H1 (cell line): Measurements from ENCODE around the gene GRPR. TPM values are rescaled to one million over a fixed set of nuclear protein-coding genes. Genes with fewer than 3 reads are reported as not detected.

Experiments used
- CTCF ChIA-PET: fragments of 300-600 bp; sonication (Branson Sonifier 250); formaldehyde crosslinking; loops from one replicate; lab custom pipeline; 2021; ENCODE audit not compliant: partially characterized antibody; lab: Charles Lee
- POLR2A ChIA-PET: fragments of 300-600 bp; sonication (Branson Sonifier 250); formaldehyde crosslinking; loops from one replicate; lab custom pipeline; 2021; ENCODE audit warnings: inconsistent platforms; ENCODE audit not compliant: partially characterized antibody; lab: Charles Lee
- DNase-seq, 2 experiments: peaks; one replicate each; pipeline versions ENCODE4 v3.0.0 to v3.0.0-alpha.2; 2010 to 2022; ENCODE audit warnings: low spot score in 2 of 2, low read depth in 1 of 2, mixed read lengths in 1 of 2
- FAIRE-seq: peaks from 2 replicates; lab custom pipeline; 2011; peaks lifted over from hg19 to GRCh38; lab: Jason Lieb, UNC
- H2AFZ ChIP-seq: 2 replicates; pipeline ENCODE4 v1.8.1; 2012; ENCODE audit warnings: low read length, inconsistent platforms
- H2AK5ac ChIP-seq: 2 replicates; pipeline ENCODE4 v1.6.1; 2013; ENCODE audit warnings: low read depth, low read length
- H2BK120ac ChIP-seq: replicated peaks from 2 replicates; pipeline ENCODE3; 2013; ENCODE audit warnings: low read depth, low read length, inconsistent platforms
- H2BK12ac ChIP-seq: 2 replicates; pipeline ENCODE4 v1.6.1; 2013; ENCODE audit warnings: low read depth, low read length
- H2BK15ac ChIP-seq: 2 replicates; pipeline ENCODE4 v1.6.1; 2013; ENCODE audit warnings: low read length
- H2BK20ac ChIP-seq: 2 replicates; pipeline ENCODE4 v1.6.1; 2013; ENCODE audit warnings: low read length
- H2BK5ac ChIP-seq: 2 replicates; pipeline ENCODE4 v1.6.1; 2013; ENCODE audit warnings: low read depth, low read length
- H3K14ac ChIP-seq: 2 replicates; pipeline ENCODE4 v1.6.1; 2013; ENCODE audit warnings: inconsistent platforms; ENCODE audit not compliant: insufficient read length
- H3K18ac ChIP-seq: 2 replicates; pipeline ENCODE4 v1.6.1; 2013; ENCODE audit warnings: low read length; ENCODE audit errors: extremely low read depth
- H3K23ac ChIP-seq: 2 replicates; pipeline ENCODE4 v1.6.1; 2013; ENCODE audit warnings: inconsistent platforms; ENCODE audit not compliant: insufficient read length
- H3K23me2 ChIP-seq: 2 replicates; pipeline ENCODE4 v1.6.1; 2013; ENCODE audit warnings: low read depth, low read length
- H3K27ac ChIP-seq: 2 replicates; pipeline ENCODE4 v1.6.1; 2011; ENCODE audit warnings: low read depth, low read length, inconsistent platforms
- H3K27me3 ChIP-seq, 4 experiments: replicated peaks in 1 of 4; 1 replicate in 1 of 4; 2 replicates in 3 of 4; pipeline versions ENCODE4 v1.6.1 to v1.8.1; 2011 to 2013; ENCODE audit warnings: low read length in 3 of 4, mild to moderate bottlenecking in 3 of 4, inconsistent platforms in 2 of 4, mixed read lengths in 2 of 4, moderate library complexity in 1 of 4; ENCODE audit not compliant: control insufficient read depth in 3 of 4, insufficient read depth in 3 of 4; ENCODE audit errors: extremely low read depth in 1 of 4
- H3K36me3 ChIP-seq, 4 experiments: 2 replicates each; pipeline versions ENCODE4 v1.6.1 to v1.8.1; 2011 to 2013; ENCODE audit warnings: mild to moderate bottlenecking in 4 of 4, low read length in 3 of 4, moderate library complexity in 2 of 4, control low read depth in 1 of 4, inconsistent platforms in 1 of 4; ENCODE audit not compliant: insufficient read depth in 4 of 4, control insufficient read depth in 2 of 4
- H3K4ac ChIP-seq: replicated peaks from 2 replicates; pipeline ENCODE3; 2013; ENCODE audit warnings: low read length, low read depth, mixed read lengths, inconsistent platforms; ENCODE audit not compliant: insufficient read length
- H3K4me1 ChIP-seq, 4 experiments: replicated peaks in 1 of 4; 1 replicate in 1 of 4; 2 replicates in 3 of 4; pipeline versions ENCODE4 v1.6.1 to v1.8.1; 2011 to 2013; ENCODE audit warnings: low read length in 3 of 4, inconsistent platforms in 2 of 4, mixed read lengths in 1 of 4; ENCODE audit not compliant: insufficient read depth in 4 of 4, control insufficient read depth in 3 of 4
- H3K4me2 ChIP-seq, 2 experiments: 2 replicates each; pipeline versions ENCODE4 v1.6.1 to v1.8.1; 2011 to 2013; ENCODE audit warnings: low read depth in 2 of 2, low read length in 2 of 2, control low read depth in 1 of 2, inconsistent platforms in 1 of 2, mild to moderate bottlenecking in 1 of 2; ENCODE audit not compliant: insufficient read depth in 1 of 2
- H3K4me3 ChIP-seq, 4 experiments: fragments of 200-600, 300-600 bp in 1 of 4; sonication (generic), shearing (Covaris generic), sonication (Bioruptor Twin) in 1 of 4; 2 replicates each; pipeline versions ENCODE4 v1.5.1 to v1.8.1; 2011 to 2016; ENCODE audit warnings: low read length in 4 of 4, low read depth in 3 of 4, control low read depth in 2 of 4, inconsistent platforms in 2 of 4, mild to moderate bottlenecking in 2 of 4, mixed read lengths in 1 of 4, moderate library complexity in 1 of 4; ENCODE audit not compliant: insufficient read depth in 2 of 4; ENCODE audit errors: extremely low read depth in 1 of 4
- H3K56ac ChIP-seq: replicated peaks from 2 replicates; pipeline ENCODE3; 2013; ENCODE audit warnings: low read depth, mild to moderate bottlenecking, mixed read lengths, low read length, inconsistent platforms; ENCODE audit not compliant: insufficient read length
- H3K79me1 ChIP-seq: 2 replicates; pipeline ENCODE4 v1.6.1; 2013; ENCODE audit warnings: low read depth, low read length, control low read depth
- H3K79me2 ChIP-seq, 2 experiments: 2 replicates each; pipeline versions ENCODE4 v1.6.1 to v1.8.1; 2012 to 2013; ENCODE audit warnings: low read length in 2 of 2, mild to moderate bottlenecking in 2 of 2, inconsistent platforms in 1 of 2; ENCODE audit not compliant: insufficient read depth in 2 of 2, control insufficient read depth in 1 of 2
- H3K9ac ChIP-seq, 4 experiments: replicated peaks in 1 of 4; 1 replicate in 1 of 4; 2 replicates in 3 of 4; pipeline versions ENCODE4 v1.6.1 to v1.8.1; 2011 to 2013; ENCODE audit warnings: low read depth in 3 of 4, low read length in 3 of 4, control low read depth in 2 of 4, mild to moderate bottlenecking in 2 of 4, moderate library complexity in 2 of 4, inconsistent platforms in 1 of 4; ENCODE audit errors: extremely low read depth in 1 of 4
- H3K9me3 ChIP-seq, 2 experiments: 2 replicates each; pipeline versions ENCODE4 v1.6.1 to v1.8.1; 2012 to 2013; ENCODE audit warnings: mild to moderate bottlenecking in 2 of 2, moderate library complexity in 2 of 2, control low read depth in 1 of 2, inconsistent platforms in 1 of 2, low read depth in 1 of 2, low read length in 1 of 2, mixed read lengths in 1 of 2; ENCODE audit not compliant: insufficient read depth in 2 of 2
- H4K20me1 ChIP-seq, 2 experiments: replicated peaks in 1 of 2; 2 replicates each; pipeline versions ENCODE3 to v1.8.1; 2011 to 2013; ENCODE audit warnings: inconsistent platforms in 2 of 2, low read length in 2 of 2, mild to moderate bottlenecking in 1 of 2; ENCODE audit not compliant: insufficient read depth in 2 of 2, control insufficient read depth in 1 of 2
- H4K5ac ChIP-seq: 2 replicates; pipeline ENCODE4 v1.6.1; 2013; ENCODE audit warnings: low read length, low read depth, mixed read lengths, inconsistent platforms; ENCODE audit not compliant: insufficient read length
- H4K8ac ChIP-seq: 2 replicates; pipeline ENCODE4 v1.8.0; 2013; ENCODE audit warnings: mild to moderate bottlenecking, moderate library complexity, low read length, inconsistent platforms; ENCODE audit not compliant: insufficient read depth; ENCODE audit errors: extremely low read depth
- H4K91ac ChIP-seq: replicated peaks from 2 replicates; pipeline ENCODE3; 2013; ENCODE audit warnings: low read length, mixed read lengths, inconsistent platforms; ENCODE audit not compliant: insufficient read length
- ATF2 ChIP-seq: IDR thresholded peaks from 2 replicates; pipeline ENCODE4 v1.6.1; 2012; ENCODE audit warnings: low read length, inconsistent platforms
- CTCF ChIP-seq, 3 experiments: IDR thresholded peaks; 1 replicate in 2 of 3; 2 replicates in 1 of 3; pipeline versions ENCODE4 v1.5.1 to v1.6.1; 2011; ENCODE audit warnings: low read length in 3 of 3, mild to moderate bottlenecking in 3 of 3, inconsistent platforms in 2 of 3, low read depth in 1 of 3, moderate library complexity in 1 of 3; ENCODE audit not compliant: insufficient read depth in 1 of 3; ENCODE audit errors: control extremely low read depth in 1 of 3
- GABPA ChIP-seq: IDR thresholded peaks from 2 replicates; pipeline ENCODE4 v1.6.1; 2011; ENCODE audit warnings: mild to moderate bottlenecking, low read length, moderate library complexity, borderline replicate concordance; ENCODE audit not compliant: insufficient read depth
- JUND ChIP-seq: IDR thresholded peaks from 2 replicates; pipeline ENCODE4 v1.6.1; 2011; ENCODE audit warnings: mild to moderate bottlenecking, improper control_type of control experiment, low read length
- NANOG ChIP-seq: IDR thresholded peaks from 2 replicates; pipeline ENCODE4 v1.6.1; 2011; ENCODE audit warnings: low read length, low read depth, mild to moderate bottlenecking, inconsistent platforms; ENCODE audit not compliant: insufficient read depth, poor library complexity, severe bottlenecking
- PHF8 ChIP-seq: fragments of 200-600 bp; sonication (generic); conservative IDR thresholded peaks from 2 replicates; pipeline ENCODE4 v1.7.1; 2012; ENCODE audit warnings: low read depth, mild to moderate bottlenecking, inconsistent platforms, low read length, moderate library complexity
- USF2 ChIP-seq: IDR thresholded peaks from 2 replicates; pipeline ENCODE4 v1.6.1; 2011; ENCODE audit warnings: low read length, improper control_type of control experiment
- WGBS, 2 experiments: shearing (Covaris generic) in 1 of 2; methylation state at CpG; one replicate each; pipeline versions ENCODE4 v1.1.6 to v1.1.7; 2013 to 2015; ENCODE audit warnings: low lambda C conversion rate in 2 of 2, mixed read lengths in 2 of 2, inconsistent platforms in 1 of 2, low coverage in 1 of 2, missing lambda C conversion rate in 1 of 2; ENCODE audit not compliant: insufficient replicate concordance in 2 of 2, insufficient coverage in 1 of 2, insufficient read length in 1 of 2; ENCODE audit errors: extremely low coverage in 1 of 2, missing lambda C conversion rate in 1 of 2; 5-methylcytosine and 5-hydroxymethylcytosine counted together
- polyA plus RNA-seq, 7 experiments: library from polyadenylated mRNA; depleted of rRNA in 3 of 7; stranded (reverse) in 5 of 7; unstranded in 2 of 7; fragments of >200 nt in 5 of 7; fragments of 200-250 nt in 2 of 7; gene quantifications; 1 replicate in 5 of 7; 2 replicates in 1 of 7; 4 replicates in 1 of 7; pipeline versions ENCODE4 v1.2.1 to v1.2.3, GENCODE V29; 2011 to 2013; ENCODE audit warnings: missing spikeins in 2 of 7, mixed read lengths in 2 of 7
- total RNA-seq: library from RNA; stranded (reverse); fragmentation: NEBNext Ultra II Directional; extraction: Animal tissue kit (Norgen Biotek cat#: 25700); gene quantifications from 2 replicates; pipeline ENCODE4 v1.2.1, GENCODE V29; 2021

The GRPR gene
- total and polyA plus RNA-seq, 2 of the 8 experiments (the other 6 are each of a cell fraction or from before 2014, with no cell fraction given) = 18.6 to 78.4 TPM

- Histone ChIP-seq H2BK5ac (no peak overlapping the region), H3K4me2 (peak overlapping the region in 1 of 2 experiments; percentile 31; a peak in 2 of 4 replicates), H3K9ac (no peak overlapping the region), H2AK5ac (no peak overlapping the region), H3K27ac (no peak overlapping the region), H3K18ac (no peak overlapping the region), H3K79me2 (peaks cover 34 to 100% of the 10 kb centered on the region in 2 experiments; a peak in 3 of 4 replicates), H3K9me3 (no peaks in the 10 kb centered on the region), H3K36me3 (peaks cover 0 to 72% (median 0%) of the 10 kb centered on the region in 4 experiments; a peak in 2 of 8 replicates), H3K56ac (no peak overlapping the region), H3K4me1 (peaks cover 0 to 12% (median 0%) of the 10 kb centered on the region in 4 experiments; a peak in 1 of 7 replicates), H4K20me1 (no peaks in the 10 kb centered on the region), H3K14ac (no peak overlapping the region), H3K27me3 (no peaks in the 10 kb centered on the region), H2AFZ (no peak overlapping the region), H3K4me3 (no peak overlapping the region), H3K23me2 (no peaks in the 10 kb centered on the region), H4K8ac (no peak overlapping the region), H3K79me1 (no peaks in the 10 kb centered on the region), H4K5ac (no peak overlapping the region), H2BK20ac (no peak overlapping the region), H4K91ac (no peak overlapping the region), H2BK120ac (no peak overlapping the region), H3K4ac (no peak overlapping the region), H2BK12ac (no peak overlapping the region), H2BK15ac (no peak overlapping the region), H3K23ac (no peak overlapping the region)
- ChIA-PET POLR2A (interaction anchor here (1.0 kb wide), 1 partner anchor 9 kb away, joined by 4 read pairs; no protein-coding TSS in a partner anchor), CTCF (interaction anchor here (0.7 kb wide), 1 partner anchor 8 kb away, joined by 3 read pairs; no protein-coding TSS in a partner anchor)
- FAIRE-seq (no peak), DNase-seq (no peak)
- 83% methylated on average over 1 of the region's 1 CpG; no CpG with 5 or more reads in 1 of the 2 experiments for WGBS, 2 experiments
- TF ChIP-seq NANOG (no peak), ATF2 (no peak), USF2 (no peak), CTCF (IDR thresholded peaks at IDR 0.05; ENCODE audit: control extremely low read depth in 1 of 3, insufficient read depth in 1 of 3, low read depth in 1 of 3, low read length in 3 of 3) (no peak), JUND (no peak), PHF8 (no peak), GABPA (no peak)
Observed at GRCh38 chrX:16134936-16135335, 11.6 kb downstream of the GRPR start.
